ENCODE measurements around the gene TMEM14A. TPM values are rescaled to one million over a fixed set of nuclear protein-coding genes. Genes with fewer than 3 reads are reported as not detected.
A peak's percentile ranks its signal among the peaks of the same experiment; 100 is the strongest.

Gene TMEM14A
- total RNA-seq, 1 donor from 2014 or later = 12.3 TPM

DNA sequence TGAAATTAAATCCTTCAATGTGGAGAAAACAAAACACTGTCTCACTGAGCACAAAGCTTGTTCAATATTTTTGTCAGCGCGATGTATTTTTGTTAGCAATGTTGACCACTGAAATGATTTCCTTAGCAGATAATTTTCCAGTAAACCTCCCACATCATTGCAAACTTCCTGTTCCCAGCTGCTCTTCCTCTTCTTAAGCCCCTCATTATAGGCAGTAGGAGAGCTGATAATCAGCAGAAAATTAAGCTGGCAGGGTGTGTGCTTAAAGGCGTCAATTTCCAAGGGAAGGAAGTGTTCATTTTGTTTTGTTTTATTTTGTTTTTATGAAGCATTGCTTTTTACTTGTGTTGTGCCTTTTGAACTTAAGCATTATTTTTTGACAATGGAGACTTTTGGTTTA, 29.1 kb upstream of the TMEM14A start:
- ATAC-seq = peak; percentile 63
- Histone ChIP-seq H3K27ac (no peak overlapping the region), H3K27me3 (no peaks in the 10 kb centered on the region), H3K9me3 (no peaks in the 10 kb centered on the region), H3K36me3 (no peaks in the 10 kb centered on the region), H3K4me3 (no peak overlapping the region), H3K4me1 (peaks cover 25% of the 10 kb centered on the region)
- no peak for DNase-seq
- intact Hi-C loops (cut with DNase I) = no loop called here
- TF ChIP-seq, protein P1, sequence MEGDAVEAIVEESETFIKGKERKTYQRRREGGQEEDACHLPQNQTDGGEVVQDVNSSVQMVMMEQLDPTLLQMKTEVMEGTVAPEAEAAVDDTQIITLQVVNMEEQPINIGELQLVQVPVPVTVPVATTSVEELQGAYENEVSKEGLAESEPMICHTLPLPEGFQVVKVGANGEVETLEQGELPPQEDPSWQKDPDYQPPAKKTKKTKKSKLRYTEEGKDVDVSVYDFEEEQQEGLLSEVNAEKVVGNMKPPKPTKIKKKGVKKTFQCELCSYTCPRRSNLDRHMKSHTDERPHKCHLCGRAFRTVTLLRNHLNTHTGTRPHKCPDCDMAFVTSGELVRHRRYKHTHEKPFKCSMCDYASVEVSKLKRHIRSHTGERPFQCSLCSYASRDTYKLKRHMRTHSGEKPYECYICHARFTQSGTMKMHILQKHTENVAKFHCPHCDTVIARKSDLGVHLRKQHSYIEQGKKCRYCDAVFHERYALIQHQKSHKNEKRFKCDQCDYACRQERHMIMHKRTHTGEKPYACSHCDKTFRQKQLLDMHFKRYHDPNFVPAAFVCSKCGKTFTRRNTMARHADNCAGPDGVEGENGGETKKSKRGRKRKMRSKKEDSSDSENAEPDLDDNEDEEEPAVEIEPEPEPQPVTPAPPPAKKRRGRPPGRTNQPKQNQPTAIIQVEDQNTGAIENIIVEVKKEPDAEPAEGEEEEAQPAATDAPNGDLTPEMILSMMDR (IDR thresholded peaks at IDR 0.05) = no peak

GRCh38 chr6:52642368-52642767, 28.5 kb upstream of the TMEM14A start:
- no peak overlapping the region for H3K4me3 ChIP-seq
- peaks cover 25% of the 10 kb centered on the region for H3K4me1 ChIP-seq
- intact Hi-C loops (cut with DNase I) = no loop called here
- DNase-seq = no peak
- H3K27ac ChIP-seq = no peak overlapping the region
- ATAC-seq = no peak
- no peaks in the 10 kb centered on the region for H3K9me3 ChIP-seq
- no peaks in the 10 kb centered on the region for H3K36me3 ChIP-seq
- TF ChIP-seq, protein P1 (IDR thresholded peaks at IDR 0.05) = no peak
- no peaks in the 10 kb centered on the region for H3K27me3 ChIP-seq

- TF ChIP-seq, protein P1 (IDR thresholded peaks at IDR 0.05) = no peak
- Histone ChIP-seq H3K9me3 (no peaks in the 10 kb centered on the region), H3K27ac (no peak overlapping the region), H3K27me3 (no peaks in the 10 kb centered on the region), H3K4me3 (no peak overlapping the region), H3K4me1 (peaks cover 25% of the 10 kb centered on the region), H3K36me3 (no peaks in the 10 kb centered on the region)
- DNase-seq (no peak), ATAC-seq (no peak)
- intact Hi-C loops (cut with DNase I) = no loop called here
Observed at GRCh38 chr6:52643158-52643557, 27.8 kb upstream of the TMEM14A start.

- intact Hi-C loops (cut with DNase I) = no loop called here
- H3K9me3 ChIP-seq = no peaks in the 10 kb centered on the region
- ATAC-seq (no peak), DNase-seq (no peak)
- H3K4me3 ChIP-seq = no peak overlapping the region
- TF ChIP-seq, protein P1 (IDR thresholded peaks at IDR 0.05) = no peak
- peaks cover 25% of the 10 kb centered on the region for H3K4me1 ChIP-seq
- no peaks in the 10 kb centered on the region for H3K27me3 ChIP-seq
- H3K36me3 ChIP-seq = no peaks in the 10 kb centered on the region
- H3K27ac ChIP-seq = no peak overlapping the region
Observed at GRCh38 chr6:52644253-52644652, 26.7 kb upstream of the TMEM14A start.

GRCh38 chr6:52645976-52646375, 24.9 kb upstream of the TMEM14A start:
- no peaks in the 10 kb centered on the region for H3K36me3 ChIP-seq
- H3K27me3 ChIP-seq = no peaks in the 10 kb centered on the region
- TF ChIP-seq, protein P1 (IDR thresholded peaks at IDR 0.05) = no peak
- no peak overlapping the region for H3K27ac ChIP-seq
- DNase-seq (no peak), ATAC-seq (no peak)
- H3K4me1 ChIP-seq = peaks cover 17% of the 10 kb centered on the region
- intact Hi-C loops (cut with DNase I) = no loop called here
- no peak overlapping the region for H3K4me3 ChIP-seq
- H3K9me3 ChIP-seq = no peaks in the 10 kb centered on the region

DNA sequence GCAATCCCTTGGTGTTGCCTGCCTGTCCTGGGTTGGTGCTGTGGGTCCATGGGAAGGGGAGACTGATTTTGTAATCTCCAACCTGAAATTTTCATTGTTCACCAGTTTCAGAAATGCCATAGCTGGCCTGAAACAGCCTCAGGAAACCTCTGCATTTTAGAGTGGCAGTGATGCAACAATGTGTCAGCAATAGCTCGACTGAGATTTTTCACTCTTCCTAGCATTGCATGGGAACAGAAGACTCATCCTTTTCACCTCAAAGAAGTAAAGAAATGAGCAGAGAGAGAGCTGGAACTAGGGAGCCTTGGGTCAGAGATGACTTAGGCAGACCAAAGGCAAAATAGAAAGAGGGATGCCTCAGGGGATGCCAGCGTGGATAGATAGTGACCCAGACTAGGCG, 23.7 kb upstream of the TMEM14A start:
- ATAC-seq (no peak), DNase-seq (no peak)
- Histone ChIP-seq H3K27me3 (no peaks in the 10 kb centered on the region), H3K9me3 (no peaks in the 10 kb centered on the region), H3K36me3 (no peaks in the 10 kb centered on the region), H3K27ac (no peak overlapping the region), H3K4me1 (peaks cover 5% of the 10 kb centered on the region), H3K4me3 (no peak overlapping the region)
- intact Hi-C loops (cut with DNase I) = no loop called here
- TF ChIP-seq, protein P1 (IDR thresholded peaks at IDR 0.05) = no peak

Data from upper lobe of right lung (tissue), 1 donor.